Stimulated activated CD4-positive, alpha-beta T cell treated with anti-CD3 and anti-CD28 coated beads, Interleukin-15, amount 100 ng/mL, for 48 hours (primary cell): ENCODE results near the gene MEF2D.

ENCODE experiments used
- DNase-seq, 2 donors: peaks; one replicate each; pipeline ENCODE4 v3.0.0-alpha.2; 2020; ENCODE audit warnings: low read depth in 2 of 2

Gene MEF2D

GRCh38 chr1:156470473-156470872, 30.1 kb downstream of the MEF2D start:
- DNase-seq, result no peak

- DNase-seq, result no peak
These were observed 31.8 kb downstream of the MEF2D start for GRCh38 chr1:156468693-156469345.

- no peak for DNase-seq
These were observed 32.7 kb downstream of the MEF2D start for GRCh38 chr1:156467906-156468305.

GRCh38 chr1:156467385-156467784, 33.2 kb downstream of the MEF2D start:
- DNase-seq, result no peak

- DNase-seq, result no peak
These were observed 34.7 kb downstream of the MEF2D start for GRCh38 chr1:156465747-156466365.

- no peak for DNase-seq
These were observed 35.6 kb downstream of the MEF2D start for GRCh38 chr1:156464825-156465452.

GRCh38 chr1:156464335-156464734, 36.2 kb downstream of the MEF2D start:
- DNase-seq, result no peak

- DNase-seq, result no peak
These were observed 36.7 kb downstream of the MEF2D start for GRCh38 chr1:156463874-156464273.

DNA sequence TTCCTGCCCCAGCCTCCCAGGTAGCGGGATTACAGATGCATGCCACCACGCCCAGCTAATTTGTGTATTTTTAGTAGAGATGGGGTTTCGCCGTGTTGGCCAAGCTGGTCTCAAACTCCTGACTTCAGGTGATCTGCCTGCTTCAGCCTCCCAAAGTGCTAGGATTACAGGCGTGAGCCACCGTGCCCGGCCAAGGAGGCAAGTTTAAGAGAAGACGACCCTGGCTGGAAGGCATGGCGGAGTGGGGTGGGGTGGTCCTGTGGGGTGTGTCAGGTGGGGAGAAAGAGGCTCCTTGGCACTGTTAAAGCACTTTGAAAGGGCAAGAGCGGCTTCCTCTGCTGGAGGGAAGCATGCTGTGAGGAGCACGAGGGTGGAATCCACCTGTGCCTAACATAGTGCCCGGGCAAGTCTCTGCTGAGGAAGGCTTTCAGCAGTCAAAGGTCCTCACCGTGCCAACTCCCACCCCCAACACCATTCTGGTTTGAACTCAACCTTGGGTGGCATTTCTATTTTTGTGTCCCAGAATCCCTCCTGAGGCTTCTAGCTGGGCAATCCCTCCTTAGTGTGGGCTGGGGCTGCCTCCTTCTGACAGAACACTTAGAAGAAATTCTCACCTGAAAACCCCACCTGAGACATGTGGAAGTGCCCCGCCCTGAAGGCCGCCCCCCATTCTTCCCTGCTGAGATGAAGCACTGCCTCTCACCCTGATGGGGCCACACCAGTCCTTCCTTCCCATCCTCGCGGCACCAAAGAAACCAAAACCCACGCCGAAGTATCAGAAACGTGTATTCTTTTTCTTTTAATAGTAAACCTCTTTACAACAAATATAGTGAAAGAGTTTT, 37.4 kb downstream of the MEF2D start:
- no peak for DNase-seq

DNA sequence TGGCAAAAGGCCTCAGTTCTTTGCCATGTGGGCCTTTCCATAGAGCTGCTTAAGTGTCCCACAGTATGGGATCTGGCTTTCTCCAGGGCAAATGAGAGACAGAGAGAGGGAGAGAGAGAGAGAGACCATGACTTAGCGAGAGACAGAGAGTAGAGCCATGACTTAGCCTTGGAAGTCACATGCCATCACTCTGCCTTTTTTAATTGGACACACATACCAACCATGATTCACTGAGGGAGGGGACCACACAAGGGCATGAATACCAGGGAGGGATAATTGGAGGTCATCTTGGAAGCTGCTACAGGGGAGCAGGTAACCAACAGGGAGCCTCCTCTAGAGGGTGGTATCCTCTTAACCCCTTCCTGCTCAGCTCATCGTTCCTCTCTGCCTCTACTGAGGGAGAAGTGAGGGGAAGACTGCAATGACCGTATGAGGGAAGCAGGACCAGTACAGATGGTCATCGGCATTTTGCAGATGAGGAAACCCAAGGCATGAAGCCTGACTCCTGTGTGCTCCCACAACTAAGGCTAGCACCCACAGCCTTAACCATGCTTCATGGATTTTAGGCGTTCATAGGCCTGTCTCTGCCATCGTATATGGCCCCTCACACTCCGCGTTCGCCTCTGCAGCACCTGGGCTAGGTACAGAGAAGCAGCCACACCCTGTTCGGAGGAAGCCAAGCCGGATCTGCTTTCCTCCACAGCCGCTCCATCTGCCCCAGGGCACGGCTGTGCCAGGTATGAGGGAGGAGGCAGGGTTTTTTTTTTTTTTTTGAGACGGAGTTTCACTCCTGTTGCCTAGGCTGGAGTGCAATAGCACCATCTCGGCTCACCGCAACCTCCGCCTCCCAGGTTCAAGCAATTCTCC, 38.6 kb downstream of the MEF2D start:
- DNase-seq, result no peak

- DNase-seq, result no peak
These were observed 39.5 kb downstream of the MEF2D start for GRCh38 chr1:156461109-156461508.

DNA sequence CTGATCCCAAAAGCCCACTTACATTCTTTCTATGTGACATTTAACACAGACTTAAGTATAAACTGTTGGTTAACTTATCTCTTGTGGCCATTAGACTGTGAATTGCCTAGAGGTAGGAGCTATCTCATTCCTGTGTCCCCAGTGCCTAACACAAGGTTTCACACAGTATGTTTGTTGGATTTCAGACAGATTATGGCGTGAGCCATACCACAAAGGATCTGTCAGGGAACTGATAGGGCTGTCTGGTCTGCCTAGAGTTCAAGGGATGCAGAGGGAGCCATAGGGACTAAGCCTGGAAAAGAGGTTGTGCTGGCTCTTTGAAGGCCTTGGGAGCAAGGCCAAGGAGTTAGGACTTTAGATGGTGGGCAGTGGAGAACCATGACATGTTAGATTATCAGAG, 40.0 kb downstream of the MEF2D start:
- DNase-seq, result no peak

GRCh38 chr1:156458181-156458503, 42.4 kb downstream of the MEF2D start:
- DNase-seq, result no peak

DNA sequence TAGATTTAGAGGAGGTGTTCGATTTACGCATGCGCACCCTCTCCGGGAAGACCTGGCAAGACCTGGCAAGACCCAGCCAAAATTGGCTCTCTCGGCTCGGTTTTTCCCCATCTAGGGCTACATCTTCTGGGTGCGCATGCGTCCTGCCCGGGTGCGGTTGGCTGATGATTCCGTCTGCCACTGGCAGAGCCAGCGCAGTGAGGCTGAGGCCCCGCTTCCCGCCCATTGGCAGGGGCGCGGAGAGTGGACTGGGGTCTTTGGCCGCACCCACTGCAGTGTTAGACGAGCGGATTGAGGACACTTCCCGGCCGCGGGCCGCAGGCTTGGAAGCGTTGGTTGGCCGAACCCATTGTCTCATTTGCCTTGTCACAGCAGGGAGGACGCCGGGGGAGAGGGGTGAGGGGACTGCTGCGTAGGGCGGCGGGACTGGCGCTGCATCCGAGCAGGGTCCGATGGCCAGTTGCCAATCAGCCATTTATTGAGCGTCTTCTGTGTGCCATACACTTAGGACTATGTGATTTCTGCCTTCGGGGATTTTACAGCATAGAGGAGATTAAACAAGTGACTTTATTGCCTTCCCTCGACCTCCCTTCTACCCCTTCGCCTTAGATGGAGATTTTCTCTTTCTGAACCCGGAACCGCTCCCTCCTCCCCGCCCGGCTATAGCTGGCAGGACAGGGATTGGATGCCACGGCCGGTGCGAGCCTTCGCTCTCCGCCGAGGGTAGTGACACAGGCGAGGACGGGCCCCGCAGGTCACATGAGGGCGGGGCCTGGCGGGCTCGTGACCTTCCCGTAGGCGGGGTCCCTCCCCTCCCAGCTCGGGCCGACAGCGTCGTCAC, 43.7 kb downstream of the MEF2D start:
- DNase-seq, result peak; percentile 97 to 98

GRCh38 chr1:156455362-156455761, 45.2 kb downstream of the MEF2D start:
- DNase-seq, result no peak

DNA sequence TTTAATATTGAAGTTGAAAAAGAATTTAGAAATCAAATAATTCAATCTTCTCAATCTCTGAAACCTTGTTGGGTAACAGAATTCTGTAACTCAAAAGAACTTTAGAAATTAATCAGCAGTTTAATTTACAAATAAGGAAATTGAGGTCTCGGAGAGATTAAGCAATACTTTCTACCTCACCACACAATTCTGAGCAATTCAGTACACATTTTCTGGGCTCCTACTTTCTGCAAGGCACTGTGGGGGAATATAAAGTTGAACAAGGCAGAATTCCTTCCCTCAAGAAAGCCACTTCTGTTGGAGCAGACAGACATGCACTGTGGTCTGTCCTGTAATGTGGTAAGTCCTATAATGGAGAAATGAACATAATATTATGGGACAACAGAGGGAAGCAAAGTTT, 47.7 kb downstream of the MEF2D start:
- DNase-seq, result no peak

GRCh38 chr1:156451505-156452160, 48.9 kb downstream of the MEF2D start:
- DNase-seq, result no peak

DNA sequence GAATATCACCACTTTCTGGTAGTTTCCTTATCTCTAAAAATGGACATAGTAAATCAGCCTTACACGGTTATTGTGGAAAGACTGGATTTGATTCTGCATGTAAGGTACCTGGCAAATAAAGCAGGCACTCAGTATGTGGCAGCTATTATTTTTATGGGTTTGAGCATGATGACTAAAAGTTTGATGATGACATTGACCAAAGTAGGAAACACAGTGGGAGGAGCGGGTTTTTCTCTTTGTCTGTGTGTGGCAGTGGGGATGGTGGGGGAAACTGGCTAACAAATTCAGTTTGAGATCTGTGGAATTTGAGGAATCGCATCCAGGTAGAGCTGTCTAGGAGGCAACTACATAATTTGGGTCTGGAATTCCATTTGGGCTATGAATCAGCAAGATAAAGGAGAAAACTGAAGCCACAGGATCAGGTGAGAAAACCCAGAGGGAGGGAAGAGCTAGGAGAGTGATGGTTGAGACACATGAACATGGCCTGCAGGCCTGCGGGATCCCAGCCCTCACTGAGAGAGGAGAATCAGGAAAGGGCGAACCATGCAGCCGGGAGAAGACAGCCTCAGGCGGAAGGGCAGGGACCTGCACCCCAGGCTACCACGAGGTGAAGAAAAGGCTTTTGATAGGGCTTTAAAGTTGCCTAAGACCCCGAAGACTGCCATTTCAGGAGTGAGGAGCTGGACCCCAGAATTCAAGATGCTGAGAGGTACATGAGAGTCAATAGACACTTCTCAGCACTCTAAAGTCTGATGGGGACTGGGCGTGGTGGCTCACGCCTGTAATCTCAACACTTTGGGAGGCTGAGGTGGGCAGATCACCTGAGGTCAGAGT, 52.2 kb downstream of the MEF2D start:
- no peak for DNase-seq

DNA sequence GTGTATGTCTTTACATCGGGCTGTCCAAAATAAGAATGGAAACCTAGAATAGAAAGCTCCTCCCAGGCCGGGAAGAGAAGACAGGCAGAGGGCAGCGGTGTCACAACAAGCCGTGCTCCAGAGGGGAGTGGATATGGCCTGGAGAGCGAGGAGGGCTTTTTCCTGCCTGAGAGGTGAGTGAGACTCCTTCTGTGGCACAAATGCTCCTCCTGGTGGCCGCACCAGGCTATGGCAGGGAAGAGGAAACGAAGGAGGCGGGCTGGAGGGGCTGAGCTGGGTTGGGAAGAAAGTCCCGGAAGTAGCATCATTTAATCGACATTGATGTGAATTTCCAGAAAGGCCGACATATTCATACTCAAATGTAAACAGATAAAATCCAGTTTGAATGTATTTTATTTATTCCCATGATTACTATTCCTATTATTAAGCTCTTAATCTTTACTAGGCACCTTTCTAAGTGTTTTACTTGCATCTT, 54.7 kb downstream of the MEF2D start:
- peak; percentile 60 to 75 for DNase-seq
